ENCODE data around the gene SP9.
"Not testable (repeated sequence)": the region's sequence is repeated elsewhere in the genome, so short reads cannot be mapped to it uniquely, and the experiment has no call there.

Gene SP9

DNA sequence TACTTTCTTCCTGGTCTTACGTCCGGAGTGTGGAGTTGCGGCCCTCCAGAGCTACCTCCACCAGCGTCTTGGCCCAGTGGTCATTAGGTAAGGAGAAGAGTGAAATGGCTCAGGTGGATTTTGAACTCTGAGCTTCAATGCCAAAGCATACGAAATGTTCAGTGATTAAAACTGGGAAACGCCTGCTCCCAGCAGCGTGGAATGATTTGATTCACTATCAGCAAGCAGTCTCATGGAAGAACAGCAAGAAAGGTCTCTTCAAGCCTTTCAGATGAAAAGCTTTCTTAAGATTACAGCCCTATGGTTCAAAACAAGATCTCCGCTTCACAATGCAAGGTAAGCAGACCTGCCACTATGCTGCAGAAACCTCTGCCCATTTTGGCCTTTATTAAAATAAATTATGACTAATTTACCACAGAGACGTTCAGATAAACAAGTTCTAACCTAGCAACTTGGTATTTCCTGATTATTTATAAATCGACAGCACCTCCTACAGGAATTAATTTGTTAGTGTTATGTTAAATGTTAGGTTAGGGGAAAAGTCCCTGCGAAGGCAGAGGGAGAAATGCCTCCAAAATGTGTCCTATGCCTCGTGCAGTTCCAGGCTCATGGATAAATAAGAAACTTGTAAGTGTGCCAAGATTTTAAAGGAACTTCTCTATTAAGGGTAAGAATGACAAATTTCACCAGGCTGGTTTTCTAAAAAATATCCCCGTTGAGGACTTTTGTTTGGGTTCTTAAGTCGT, 10.1 kb downstream of the SP9 start:
- DNase-seq (ENCODE audit: low read depth) = no peak

DNA sequence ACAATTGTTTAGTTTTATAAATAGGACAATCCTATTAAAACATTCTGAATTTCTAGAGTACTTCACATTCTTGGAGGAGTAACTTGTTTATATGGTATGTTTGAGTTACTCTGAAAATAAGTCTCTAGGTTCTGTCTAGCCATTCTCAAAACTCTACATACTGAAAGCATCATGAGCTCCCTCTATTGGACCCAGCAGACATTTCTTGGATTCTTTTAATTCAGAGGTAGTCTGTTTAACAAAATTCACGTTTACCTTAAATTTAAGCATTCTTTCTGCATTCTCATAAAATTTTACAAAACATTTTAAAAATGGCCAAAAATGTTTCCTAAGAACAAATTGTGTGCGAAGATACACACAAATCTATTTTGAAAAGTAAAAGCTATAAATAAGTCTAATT, 15.3 kb downstream of the SP9 start:
- no peak for DNase-seq (ENCODE audit: low read depth)

DNA sequence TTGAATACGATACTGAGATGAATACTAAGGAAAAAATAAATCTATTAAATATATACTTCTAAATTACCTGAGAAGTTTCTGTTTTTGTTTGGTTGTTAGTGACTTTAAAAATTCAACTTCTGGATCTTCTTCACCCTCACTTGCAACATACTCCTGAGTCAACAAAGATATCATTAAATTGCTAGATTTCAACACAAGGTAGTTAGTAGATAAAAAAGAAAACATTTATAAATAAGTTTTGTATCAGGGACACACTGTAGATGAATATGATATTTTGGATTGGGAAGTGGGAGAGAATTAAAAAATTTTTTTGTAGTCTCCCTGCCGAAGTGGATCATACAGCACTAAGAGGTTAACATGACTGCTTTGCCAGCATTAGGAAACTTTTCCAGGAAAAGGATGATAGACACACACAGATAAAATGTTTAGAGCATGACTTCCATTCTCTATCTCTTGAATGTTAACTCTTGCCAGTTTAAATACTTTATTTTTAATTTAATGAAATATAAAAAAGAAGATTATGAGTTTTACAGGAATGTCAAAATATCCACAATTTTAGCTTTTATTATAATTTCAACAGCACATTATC, 15.9 kb downstream of the SP9 start:
- DNase-seq (ENCODE audit: low read depth) = no peak

DNA sequence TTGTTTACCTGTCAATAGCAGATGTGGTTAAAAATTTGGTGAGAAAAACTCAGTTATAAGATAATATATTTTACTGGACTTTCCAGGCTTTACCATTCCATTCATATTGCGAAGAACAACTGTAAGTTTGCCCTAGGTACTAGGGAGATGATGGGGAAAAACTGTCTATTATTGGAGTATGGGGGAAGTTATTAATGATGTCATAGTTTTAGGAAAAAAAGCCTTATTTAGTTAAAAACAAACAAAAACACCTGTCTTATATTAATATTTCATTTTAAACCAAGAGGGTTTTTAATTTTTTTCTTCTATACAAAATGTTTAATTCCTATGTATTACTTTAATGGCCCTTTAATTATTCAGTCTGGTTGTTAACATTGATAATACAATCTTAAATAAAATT, 18.2 kb downstream of the SP9 start:
- DNase-seq (ENCODE audit: low read depth) = no peak

DNA sequence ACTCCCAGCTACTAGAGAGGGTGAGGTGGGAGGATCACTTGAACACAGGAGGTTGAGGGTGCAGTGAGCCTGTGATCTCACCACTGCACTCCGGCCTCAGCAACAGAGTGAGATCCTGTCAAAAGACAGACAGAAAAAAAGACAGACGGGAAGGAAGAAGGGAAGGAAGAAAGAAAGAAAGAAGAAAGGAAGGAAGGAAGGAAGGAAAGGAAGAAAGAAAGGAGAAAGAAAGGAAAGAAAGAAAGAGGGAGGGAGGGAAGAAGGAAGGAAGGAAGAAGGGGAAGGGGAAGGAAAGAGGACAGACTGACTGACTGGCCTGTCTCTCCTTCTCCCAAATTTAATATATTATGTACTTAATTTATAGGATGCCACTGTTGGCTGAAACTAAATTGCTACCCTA, 21.6 kb downstream of the SP9 start:
- DNase-seq (ENCODE audit: low read depth) = no peak

DNA sequence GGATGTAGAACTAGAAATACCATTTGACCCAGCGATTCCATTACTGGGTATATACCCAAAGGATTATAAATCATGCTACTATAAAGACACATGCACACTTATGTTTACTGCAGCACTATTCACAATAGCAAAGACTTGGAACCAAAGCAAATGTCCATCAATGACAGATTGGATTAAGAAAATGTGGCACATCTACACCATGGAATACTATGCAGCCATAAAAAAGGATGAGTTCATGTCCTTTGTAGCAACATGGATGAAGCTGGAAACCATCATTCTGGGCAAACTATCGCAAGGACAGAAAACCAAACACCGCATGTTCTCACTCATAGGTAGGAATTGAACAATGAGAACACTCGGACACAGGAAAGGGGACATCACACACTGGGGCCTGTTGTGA, 24.9 kb downstream of the SP9 start:
- not testable (repeated sequence) for DNase-seq (ENCODE audit: low read depth)

DNA sequence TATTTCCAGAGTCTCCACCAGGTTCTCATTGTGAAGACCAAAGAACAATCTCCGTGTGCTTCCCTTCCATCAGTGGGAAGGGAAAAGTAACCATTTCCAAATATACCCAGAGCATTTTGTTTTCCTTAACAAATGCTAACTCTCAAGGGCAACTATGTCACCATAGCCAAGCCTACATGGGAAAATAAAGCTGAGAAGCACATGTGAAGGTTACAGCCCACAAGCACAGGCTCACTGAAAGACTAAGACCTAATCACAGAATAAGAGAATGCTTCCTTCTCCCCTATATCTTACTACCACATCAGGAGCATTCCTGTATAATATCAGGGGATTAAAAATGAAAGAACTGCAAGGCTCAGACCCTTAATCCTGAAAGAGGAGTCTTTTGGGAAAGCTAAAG, 28.2 kb downstream of the SP9 start:
- DNase-seq (ENCODE audit: low read depth) = no peak

DNA sequence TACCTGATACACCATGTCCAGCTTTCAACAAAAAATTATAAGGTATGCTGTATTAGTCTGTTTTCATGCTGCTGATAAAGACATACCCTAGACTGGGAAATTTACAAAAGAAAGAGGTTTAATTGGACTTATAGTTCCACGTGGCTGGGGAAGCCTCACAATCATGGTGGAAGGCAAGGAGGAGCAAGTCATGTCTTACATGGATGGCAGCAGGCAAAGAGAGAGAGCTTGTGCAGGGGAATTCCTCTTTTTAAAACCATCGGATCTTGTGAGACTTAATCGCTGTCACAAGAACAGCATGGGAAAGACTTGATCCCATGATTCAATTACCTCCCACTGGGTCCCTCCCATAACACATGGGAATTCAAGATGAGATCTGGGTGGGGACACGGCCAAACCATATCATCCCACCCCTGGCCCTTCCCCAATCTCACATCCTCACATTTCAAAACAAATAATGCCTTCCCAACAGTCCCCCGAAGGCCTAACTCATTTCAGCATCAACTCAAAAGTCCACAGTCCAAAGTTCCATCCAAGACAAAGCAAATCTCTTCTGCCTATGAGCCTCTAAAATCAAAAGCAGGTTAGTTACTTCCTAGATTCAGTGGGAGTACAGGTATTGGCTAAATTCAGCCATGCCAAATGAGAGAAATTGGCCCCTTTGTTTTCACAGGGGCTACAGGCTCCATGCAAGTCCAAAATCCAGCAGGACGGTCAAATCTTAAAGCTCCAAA, 28.9 kb downstream of the SP9 start:
- not testable (repeated sequence) for DNase-seq (ENCODE audit: low read depth)

DNA sequence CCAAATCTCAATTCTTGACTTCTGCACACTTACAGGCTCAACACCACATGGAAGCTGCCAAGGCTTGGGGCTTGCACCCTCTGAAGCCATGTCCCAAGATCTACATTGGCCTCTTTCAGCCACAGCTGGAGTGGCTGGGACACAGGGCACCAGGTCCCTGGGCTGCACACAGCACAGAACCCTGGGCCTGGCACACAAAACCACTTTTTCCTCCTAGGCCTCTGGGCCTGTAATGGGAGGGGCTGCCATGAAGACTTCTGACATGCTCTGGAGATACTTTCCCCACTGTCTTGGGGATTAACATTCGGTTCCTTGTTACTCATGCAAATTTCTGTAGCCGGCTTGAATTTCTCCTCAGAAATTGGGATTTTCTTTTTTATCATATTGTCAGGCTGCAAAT, 29.9 kb downstream of the SP9 start:
- DNase-seq (ENCODE audit: low read depth) = no peak

DNA sequence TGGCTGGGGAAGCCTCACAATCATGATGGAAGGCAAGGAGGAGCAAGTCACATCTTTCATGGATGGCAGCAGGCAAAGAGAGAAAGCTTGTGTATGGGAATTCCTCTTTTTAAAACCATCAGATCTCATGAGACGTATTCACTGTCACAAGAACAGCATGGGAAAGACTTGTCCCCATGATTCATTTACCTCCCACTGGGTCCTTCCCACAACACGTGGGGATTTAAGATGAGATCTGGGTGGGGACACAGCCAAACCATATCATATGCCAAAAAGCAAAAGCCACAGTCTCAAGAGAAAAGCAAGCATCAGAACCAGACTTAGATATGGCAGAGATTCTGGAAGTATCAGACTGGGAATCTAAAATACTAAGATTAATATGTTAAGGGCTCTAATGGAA, 30.8 kb downstream of the SP9 start:
- no peak for DNase-seq (ENCODE audit: low read depth)

DNA sequence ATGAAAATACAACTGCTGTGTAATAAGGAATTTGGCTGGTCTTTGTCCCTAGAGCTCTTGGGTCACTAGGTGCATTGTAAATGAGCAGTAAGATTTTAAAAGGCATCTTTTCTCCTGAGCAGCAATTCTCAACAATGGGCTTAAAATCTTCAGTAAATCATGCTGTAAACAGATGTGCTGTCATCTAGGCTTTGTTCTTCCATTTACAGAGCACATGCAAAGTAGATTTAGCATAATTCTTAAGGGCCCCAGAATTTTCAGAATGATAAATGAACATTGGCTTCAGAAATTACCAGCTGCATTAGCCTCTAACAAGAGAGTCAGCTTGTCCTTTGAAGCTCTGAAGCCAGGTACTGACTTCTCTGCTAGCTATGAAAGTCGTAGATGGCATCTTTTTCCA, 33.9 kb downstream of the SP9 start:
- no peak for DNase-seq (ENCODE audit: low read depth)

DNA sequence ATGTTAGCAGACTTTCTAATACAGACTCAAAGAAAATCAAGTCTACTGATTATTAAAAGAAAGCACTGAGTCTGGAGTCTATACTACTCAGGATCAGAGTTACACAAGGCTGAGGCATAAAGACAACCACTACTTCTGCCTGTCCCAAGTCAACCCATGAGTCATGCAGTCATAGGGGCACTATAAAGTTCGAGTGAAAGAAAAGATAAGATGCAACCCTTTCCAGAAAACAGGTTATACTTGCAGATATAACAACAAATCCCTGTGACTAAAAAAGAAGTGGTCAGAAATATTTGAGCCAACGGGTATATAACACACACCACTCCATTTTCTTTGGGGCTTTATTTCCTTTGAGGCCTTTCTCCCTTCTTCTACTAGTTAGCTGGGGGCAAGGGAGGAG, 42.2 kb downstream of the SP9 start:
- no peak for DNase-seq (ENCODE audit: low read depth)

DNA sequence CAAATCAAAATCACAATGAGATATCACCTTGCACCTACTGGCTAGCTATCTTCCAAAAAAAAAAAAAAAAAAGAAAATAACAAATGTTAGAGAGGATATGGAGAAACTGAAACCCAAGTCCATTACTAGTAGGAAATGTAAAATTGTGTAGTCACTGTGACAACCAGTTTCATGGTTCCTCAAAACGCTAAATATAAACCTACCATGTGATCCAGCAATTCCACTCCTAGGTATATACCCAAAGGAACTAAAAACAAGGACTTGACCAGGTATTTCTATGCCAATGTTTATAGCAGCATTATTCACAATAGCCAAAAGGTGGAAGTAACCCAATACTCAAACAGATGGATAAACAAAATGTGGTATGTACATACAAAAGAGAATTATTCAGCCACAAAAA, 49.0 kb downstream of the SP9 start:
- DNase-seq (ENCODE audit: low read depth) = no peak

DNA sequence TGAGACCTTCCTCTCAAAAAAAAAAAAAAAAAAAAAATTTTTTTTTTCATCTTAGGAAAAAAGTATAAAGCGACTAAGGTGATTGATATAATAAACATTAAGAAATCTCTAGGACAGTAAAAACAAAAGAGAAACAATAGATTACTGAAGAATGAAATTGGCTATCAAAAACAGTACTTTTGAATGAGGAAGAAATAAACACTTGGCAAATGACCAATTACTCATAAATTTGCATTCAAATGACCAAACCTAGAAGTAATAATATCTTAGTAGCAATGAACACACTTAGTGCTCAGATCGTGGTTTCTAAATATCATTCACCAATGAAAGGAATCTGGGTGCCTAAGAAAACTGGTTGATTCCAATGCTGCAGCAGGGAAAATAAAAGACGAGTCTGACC, 50.4 kb downstream of the SP9 start:
- no peak for DNase-seq (ENCODE audit: low read depth)
